ENCODE measurements around the gene KLF12. TPM values are rescaled to one million over a fixed set of nuclear protein-coding genes. Genes with fewer than 3 reads are reported as not detected.

The KLF12 gene
- total and polyA plus RNA-seq, 2 donors (not counting 3 experiments of a cell fraction or from before 2014, with no cell fraction given), result 16.0 to 25.9 TPM

- BruUV-seq (replicated peaks), result no TSS peak
- no peaks in the 10 kb centered on the region for H3K79me2 ChIP-seq (ENCODE audit: control insufficient read depth, insufficient read depth, low read length)
- CTCF ChIA-PET, result interaction anchor here (1.4 to 1.7 kb wide), 2 partner anchors 15 to 24 kb away, joined by 3 to 4 read pairs; no protein-coding TSS in a partner anchor
These were observed 32.2 kb upstream of the KLF12 start for GRCh38 chr13:74166261-74167004.

More at GRCh38 chr13:74166261-74167004, 32.2 kb upstream of the KLF12 start:
- DNase-seq (ENCODE audit: low read depth, low spot score), result no peak
- dilution Hi-C loops (cut with MboI; ENCODE audit: extremely low pct_ligation_motif_present, low sequenced_read_pairs) (no loop called here), intact Hi-C loops (cut with micrococcal nuclease) (no loop called here)
- no peak overlapping the region for H3K4me2 ChIP-seq (ENCODE audit: insufficient read depth, low read length)
- peak; percentile 26 for FAIRE-seq
- H3K4me3 ChIP-seq (replicated peaks in 1 of 3; ENCODE audit: insufficient read depth in 1 of 3, low read depth in 1 of 3, low read length in 3 of 3), result no peak overlapping the region
- POLR2A ChIA-PET, result no interaction called here
- no peaks in the 10 kb centered on the region for H3K27me3 ChIP-seq (ENCODE audit: control insufficient read depth in 2 of 2, insufficient read depth in 2 of 2, low read length in 2 of 2)
- H2AFZ ChIP-seq (ENCODE audit: low read depth, low read length), result no peak overlapping the region
- no peak overlapping the region for H3K9ac ChIP-seq (replicated peaks; ENCODE audit: extremely low read depth, insufficient read depth, low read length)
- H4K20me1 ChIP-seq (replicated peaks; ENCODE audit: control insufficient read depth, extremely low read depth, insufficient read depth, low read length), result no peaks in the 10 kb centered on the region
- no peaks in the 10 kb centered on the region for H3K9me3 ChIP-seq (replicated peaks; ENCODE audit: control insufficient read depth, insufficient read depth, low read length)
- TF ChIP-seq POLR2AphosphoS5 (IDR thresholded peaks at IDR 0.05; ENCODE audit: insufficient read depth, low read depth, low read length) (no peak), MAX (IDR thresholded peaks at IDR 0.05; ENCODE audit: insufficient read depth, insufficient read length) (no peak), JUN (IDR thresholded peaks at IDR 0.05; ENCODE audit: borderline replicate concordance, insufficient read depth, insufficient read length, low read depth) (no peak), FOS (IDR thresholded peaks at IDR 0.05; ENCODE audit: borderline replicate concordance, insufficient read depth, low read length) (no peak), POLR2A (IDR thresholded peaks at IDR 0.05; ENCODE audit: low read depth, low read length) (no peak), MYC (IDR thresholded peaks at IDR 0.05; ENCODE audit: low read depth, low read length) (no peak), EZH2 (IDR thresholded peaks at IDR 0.05; ENCODE audit: borderline replicate concordance, low read depth, low read length, severe bottlenecking) (no peak), GATA2 (IDR thresholded peaks at IDR 0.05; ENCODE audit: insufficient read depth, insufficient read length, low read depth, low read length) (no peak), CTCF (IDR thresholded peaks at IDR 0.05; ENCODE audit: extremely low read depth in 1 of 2, insufficient read depth in 1 of 2, low read depth in 1 of 2, low read length in 2 of 2) (no peak)
- H3K36me3 ChIP-seq (ENCODE audit: control insufficient read depth in 2 of 2, extremely low read depth in 1 of 2, insufficient read depth in 2 of 2, low read length in 2 of 2), result no peaks in the 10 kb centered on the region
- H3K9me1 ChIP-seq (replicated peaks; ENCODE audit: control insufficient read depth, extremely low read depth, insufficient read depth, low read length), result no peaks in the 10 kb centered on the region
- no peaks in the 10 kb centered on the region for H3K4me1 ChIP-seq (ENCODE audit: control insufficient read depth, extremely low read depth, insufficient read depth, low read length)
- H3K27ac ChIP-seq (ENCODE audit: insufficient read depth, low read depth, low read length), result no peak overlapping the region

Data from endothelial cell of umbilical vein (primary cell).